ENCODE measurements around the gene ZNF521.
A peak's percentile ranks its signal among the peaks of the same experiment; 100 is the strongest.

The ZNF521 gene

GRCh38 chr18:25164848-25165811 is 186.8 kb downstream of the ZNF521 start:
- peak; percentile 23 for DNase-seq

GRCh38 chr18:25164211-25164847 is 187.6 kb downstream of the ZNF521 start:
- DNase-seq = no peak

GRCh38 chr18:25153426-25153825 is 198.5 kb downstream of the ZNF521 start:
- no peak for DNase-seq

- no peak for DNase-seq
Measured at GRCh38 chr18:25147877-25148488, 204.0 kb downstream of the ZNF521 start.

- no peak for DNase-seq
Measured at GRCh38 chr18:25146512-25146910, 205.5 kb downstream of the ZNF521 start.

GRCh38 chr18:25145731-25146511 is 206.0 kb downstream of the ZNF521 start:
- no peak for DNase-seq

GRCh38 chr18:25144820-25145219 is 207.1 kb downstream of the ZNF521 start:
- no peak for DNase-seq

- DNase-seq = no peak
Measured at GRCh38 chr18:25141886-25142285, 210.1 kb downstream of the ZNF521 start.

GRCh38 chr18:25141399-25141798 is 210.6 kb downstream of the ZNF521 start:
- no peak for DNase-seq

- no peak for DNase-seq
Measured at GRCh38 chr18:25140962-25141308, 211.0 kb downstream of the ZNF521 start.

GRCh38 chr18:25140124-25140961 is 211.6 kb downstream of the ZNF521 start:
- DNase-seq = no peak

- no peak for DNase-seq
Measured at GRCh38 chr18:25137197-25137472, 214.8 kb downstream of the ZNF521 start.

- DNase-seq = no peak
Measured at GRCh38 chr18:25136416-25137196, 215.4 kb downstream of the ZNF521 start.

- DNase-seq = no peak
Measured at GRCh38 chr18:25134861-25135260, 217.1 kb downstream of the ZNF521 start.

GRCh38 chr18:25133879-25134278 is 218.1 kb downstream of the ZNF521 start:
- no peak for DNase-seq

GRCh38 chr18:25132786-25133496 is 219.0 kb downstream of the ZNF521 start:
- DNase-seq = no peak

GRCh38 chr18:25126751-25127150 is 225.2 kb downstream of the ZNF521 start:
- DNase-seq = no peak

- DNase-seq = no peak
Measured at GRCh38 chr18:25125680-25126079, 226.3 kb downstream of the ZNF521 start.

- DNase-seq = no peak
Measured at GRCh38 chr18:25123438-25124232, 228.3 kb downstream of the ZNF521 start.

- DNase-seq = no peak
Measured at GRCh38 chr18:25121442-25121841, 230.5 kb downstream of the ZNF521 start.
